Neural cell (in vitro differentiated cells): ENCODE measurements around the gene ARHGEF1. TPM values are rescaled to one million over a fixed set of nuclear protein-coding genes. Genes with fewer than 3 reads are reported as not detected.

Experiments
- H2AFZ ChIP-seq: fragments of 200-600, 300-800 bp; sonication (generic), shearing (Covaris generic); 2 replicates; pipeline ENCODE4 v1.6.0; 2014; ENCODE audit warnings: low read depth, mild to moderate bottlenecking, antibody characterized with exemption, low read length, moderate library complexity
- H3F3A ChIP-seq: fragments of 200-600 bp; shearing (Covaris generic); 2 replicates; pipeline ENCODE4 v1.6.1; 2016; ENCODE audit warnings: mild to moderate bottlenecking, moderate library complexity, mixed read lengths, antibody characterized with exemption, low read length; ENCODE audit not compliant: insufficient read depth, poor library complexity, severe bottlenecking
- H3K27ac ChIP-seq: fragments of 200-600, 300-800 bp; sonication (generic), shearing (Covaris generic); 2 replicates; pipeline ENCODE4 v1.5.1; 2014; ENCODE audit warnings: mild to moderate bottlenecking, low read length, moderate library complexity
- H3K27me3 ChIP-seq: fragments of 300-800, 200-600 bp; sonication (generic), shearing (Covaris generic); 2 replicates; pipeline ENCODE4 v1.6.0; 2014; ENCODE audit warnings: mild to moderate bottlenecking, low read depth, low read length, moderate library complexity; ENCODE audit not compliant: insufficient read depth
- H3K36me3 ChIP-seq: fragments of 300-800, 200-600 bp; sonication (generic), shearing (Covaris generic); 2 replicates; pipeline ENCODE4 v1.5.1; 2014; ENCODE audit warnings: mild to moderate bottlenecking, antibody characterized with exemption, low read length, moderate library complexity; ENCODE audit not compliant: insufficient read depth
- H3K4me2 ChIP-seq: fragments of 300-800, 200-600 bp; sonication (generic), shearing (Covaris generic); 2 replicates; pipeline ENCODE4 v1.6.0; 2014; ENCODE audit warnings: mild to moderate bottlenecking, low read length
- H3K4me3 ChIP-seq: fragments of 300-800, 200-600 bp; sonication (generic), shearing (Covaris generic); 2 replicates; pipeline ENCODE4 v1.5.1; 2014; ENCODE audit warnings: mild to moderate bottlenecking, low read length, moderate library complexity
- H3K79me2 ChIP-seq: fragments of 200-600 bp; shearing (Covaris generic); replicated peaks from 2 replicates; pipeline ENCODE4 v1.6.0; 2014; ENCODE audit warnings: mild to moderate bottlenecking, low read length, moderate library complexity; ENCODE audit not compliant: insufficient read depth
- H3K9ac ChIP-seq: fragments of 300-800, 200-600 bp; sonication (generic), shearing (Covaris generic); 2 replicates; pipeline ENCODE4 v1.6.1; 2016; ENCODE audit warnings: mild to moderate bottlenecking, low read length, mixed read lengths
- H3K9me2 ChIP-seq: fragments of 200-600 bp; shearing (Covaris generic); 2 replicates; pipeline ENCODE4 v1.6.1; 2016; ENCODE audit warnings: mild to moderate bottlenecking, low read length, mixed read lengths; ENCODE audit not compliant: insufficient read depth
- H3K9me3 ChIP-seq: fragments of 200-600, 300-800 bp; sonication (generic), shearing (Covaris generic); 2 replicates; pipeline ENCODE4 v1.6.1; 2016; ENCODE audit warnings: mild to moderate bottlenecking, mixed run types, low read length, moderate library complexity, mixed read lengths
- H4K20me1 ChIP-seq: fragments of 200-600 bp; shearing (Covaris generic); 2 replicates; pipeline ENCODE4 v1.6.1; 2016; ENCODE audit warnings: mild to moderate bottlenecking, mixed run types; ENCODE audit not compliant: insufficient read depth
- CTCF ChIP-seq: fragments of 450-650 bp; IDR thresholded peaks from 2 replicates; pipeline ENCODE4 v1.5.1; 2014; ENCODE audit warnings: antibody characterized with exemption, mild to moderate bottlenecking, moderate library complexity; ENCODE audit not compliant: poor library complexity, severe bottlenecking
- EP300 ChIP-seq: fragments of 450-650 bp; conservative IDR thresholded peaks from 2 replicates; pipeline ENCODE4 v1.6.1; 2014; ENCODE audit warnings: antibody characterized with exemption, mild to moderate bottlenecking, moderate library complexity; ENCODE audit not compliant: poor library complexity, severe bottlenecking
- EZH2 ChIP-seq: fragments of 200-600, 300-800 bp; shearing (Covaris generic), sonication (generic); IDR thresholded peaks from 2 replicates; pipeline ENCODE4 v1.6.1; 2014; ENCODE audit warnings: antibody characterized with exemption, low read length, borderline replicate concordance, mild to moderate bottlenecking; ENCODE audit not compliant: insufficient read depth, poor library complexity, severe bottlenecking
- MXI1 ChIP-seq: fragments of 450-650 bp; conservative IDR thresholded peaks from 2 replicates; pipeline ENCODE4 v1.6.1; 2014; ENCODE audit warnings: antibody characterized with exemption, mild to moderate bottlenecking; ENCODE audit not compliant: poor library complexity, severe bottlenecking
- POLR2AphosphoS5 ChIP-seq: IDR thresholded peaks from 2 replicates; pipeline ENCODE4 v1.6.1; 2012
- RAD21 ChIP-seq: fragments of 450-650 bp; conservative IDR thresholded peaks from 2 replicates; pipeline ENCODE4 v1.6.1; 2014; ENCODE audit warnings: antibody characterized with exemption, mild to moderate bottlenecking, moderate library complexity
- REST ChIP-seq: IDR thresholded peaks from 2 replicates; pipeline ENCODE4 v1.6.1; 2012; ENCODE audit warnings: borderline replicate concordance
- SMC3 ChIP-seq: fragments of 450-650 bp; conservative IDR thresholded peaks from 2 replicates; pipeline ENCODE4 v1.6.1; 2014; ENCODE audit warnings: antibody characterized with exemption, mild to moderate bottlenecking, moderate library complexity; ENCODE audit not compliant: poor library complexity
- TAF1 ChIP-seq: IDR thresholded peaks from 2 replicates; pipeline ENCODE4 v1.6.1; 2012; ENCODE audit warnings: low read depth
- polyA plus RNA-seq: library from polyadenylated mRNA; depleted of rRNA; stranded (reverse); fragments of >200 nt; gene quantifications from 2 replicates; pipeline ENCODE4 v1.2.3, GENCODE V29; 2014

ARHGEF1 gene
- polyA plus RNA-seq, 1 donor from 2014 or later, result 12.0 TPM

- Histone ChIP-seq H3K4me2 (no peak overlapping the region), H3K27me3 (peaks cover 3% of the 10 kb centered on the region), H4K20me1 (no peaks in the 10 kb centered on the region), H3F3A (no peaks in the 10 kb centered on the region), H3K4me3 (no peak overlapping the region), H2AFZ (no peak overlapping the region), H3K9ac (no peak overlapping the region), H3K9me2 (no peaks in the 10 kb centered on the region), H3K27ac (no peak overlapping the region), H3K36me3 (no peaks in the 10 kb centered on the region), H3K79me2 (no peaks in the 10 kb centered on the region), H3K9me3 (no peaks in the 10 kb centered on the region)
- TF ChIP-seq RAD21 (no peak), POLR2AphosphoS5 (no peak), SMC3 (no peak), EZH2 (no peak)
Measured at GRCh38 chr19:41850381-41850780, 32.6 kb upstream of the ARHGEF1 start.

GRCh38 chr19:41851456-41851855, 31.5 kb upstream of the ARHGEF1 start:
- Histone ChIP-seq H3K9me3 (no peaks in the 10 kb centered on the region), H3K4me3 (no peak overlapping the region), H4K20me1 (no peaks in the 10 kb centered on the region), H3K27ac (no peak overlapping the region), H3K36me3 (no peaks in the 10 kb centered on the region), H3F3A (no peaks in the 10 kb centered on the region), H3K4me2 (no peak overlapping the region), H3K9me2 (no peaks in the 10 kb centered on the region), H3K27me3 (peaks cover 3% of the 10 kb centered on the region), H3K9ac (no peak overlapping the region), H2AFZ (no peak overlapping the region), H3K79me2 (no peaks in the 10 kb centered on the region)
- TF ChIP-seq EP300 (no peak), TAF1 (no peak), RAD21 (no peak), EZH2 (no peak), CTCF (no peak), POLR2AphosphoS5 (no peak), MXI1 (no peak), SMC3 (no peak), REST (no peak)

- Histone ChIP-seq H2AFZ (no peak overlapping the region), H3K9me3 (no peaks in the 10 kb centered on the region), H3K4me3 (no peak overlapping the region), H3K4me2 (no peak overlapping the region), H3K27me3 (peaks cover 3% of the 10 kb centered on the region), H3K9ac (no peak overlapping the region), H3K79me2 (no peaks in the 10 kb centered on the region), H3K36me3 (no peaks in the 10 kb centered on the region), H3K9me2 (no peaks in the 10 kb centered on the region), H3K27ac (no peak overlapping the region), H3F3A (no peaks in the 10 kb centered on the region), H4K20me1 (no peaks in the 10 kb centered on the region)
- no peak for TF ChIP-seq TAF1
- no peak for TF ChIP-seq EP300
- no peak for TF ChIP-seq RAD21
- no peak for TF ChIP-seq POLR2AphosphoS5
- TF ChIP-seq MXI1, result no peak
- no peak for TF ChIP-seq CTCF
- no peak for TF ChIP-seq SMC3
- no peak for TF ChIP-seq REST
- TF ChIP-seq EZH2, result no peak
Measured at GRCh38 chr19:41853344-41853743, 29.6 kb upstream of the ARHGEF1 start.
